ENCODE data around the gene BRINP3.

The BRINP3 gene

GRCh38 chr1:190429141-190429540 lies 48.5 kb downstream of the BRINP3 start:
- no peaks in the 10 kb centered on the region for H3K27me3 ChIP-seq (replicated peaks; ENCODE audit: control insufficient read depth, insufficient read depth, low read length)
- TF ChIP-seq CTCF (IDR thresholded peaks at IDR 0.05; ENCODE audit: insufficient read depth, low read length, poor library complexity, severe bottlenecking): no peak

GRCh38 chr1:190416239-190416638 lies 61.4 kb downstream of the BRINP3 start:
- DNase-seq (ENCODE audit: extremely low read depth, insufficient read length): no peak
- no peaks in the 10 kb centered on the region for H3K36me3 ChIP-seq (ENCODE audit: control insufficient read depth, insufficient read depth, low read length)
- H3K4me3 ChIP-seq (replicated peaks; ENCODE audit: low read depth, low read length): no peak overlapping the region
- no peak for TF ChIP-seq CTCF (IDR thresholded peaks at IDR 0.05; ENCODE audit: insufficient read depth, low read length, poor library complexity, severe bottlenecking)
- no peaks in the 10 kb centered on the region for H3K27me3 ChIP-seq (replicated peaks; ENCODE audit: control insufficient read depth, insufficient read depth, low read length)

More at GRCh38 chr1:190429141-190429540, 48.5 kb downstream of the BRINP3 start:
- Histone ChIP-seq H3K4me3 (replicated peaks; ENCODE audit: low read depth, low read length) (no peak overlapping the region), H3K36me3 (ENCODE audit: control insufficient read depth, insufficient read depth, low read length) (no peaks in the 10 kb centered on the region)
- no peak for DNase-seq (ENCODE audit: extremely low read depth, insufficient read length)

GRCh38 chr1:190413142-190413541 lies 64.5 kb downstream of the BRINP3 start:
- Histone ChIP-seq H3K36me3 (ENCODE audit: control insufficient read depth, insufficient read depth, low read length) (no peaks in the 10 kb centered on the region), H3K27me3 (replicated peaks; ENCODE audit: control insufficient read depth, insufficient read depth, low read length) (no peaks in the 10 kb centered on the region), H3K4me3 (replicated peaks; ENCODE audit: low read depth, low read length) (no peak overlapping the region)
- no peak for TF ChIP-seq CTCF (IDR thresholded peaks at IDR 0.05; ENCODE audit: insufficient read depth, low read length, poor library complexity, severe bottlenecking)
- no peak for DNase-seq (ENCODE audit: extremely low read depth, insufficient read length)

- DNase-seq (ENCODE audit: extremely low read depth, insufficient read length): no peak
- Histone ChIP-seq H3K4me3 (replicated peaks; ENCODE audit: low read depth, low read length) (no peak overlapping the region), H3K27me3 (replicated peaks; ENCODE audit: control insufficient read depth, insufficient read depth, low read length) (no peaks in the 10 kb centered on the region), H3K36me3 (ENCODE audit: control insufficient read depth, insufficient read depth, low read length) (no peaks in the 10 kb centered on the region)
- no peak for TF ChIP-seq CTCF (IDR thresholded peaks at IDR 0.05; ENCODE audit: insufficient read depth, low read length, poor library complexity, severe bottlenecking)
These were observed 74.3 kb downstream of the BRINP3 start for GRCh38 chr1:190403402-190403801.

- TF ChIP-seq CTCF (IDR thresholded peaks at IDR 0.05; ENCODE audit: insufficient read depth, low read length, poor library complexity, severe bottlenecking): no peak
- Histone ChIP-seq H3K27me3 (replicated peaks; ENCODE audit: control insufficient read depth, insufficient read depth, low read length) (no peaks in the 10 kb centered on the region), H3K36me3 (ENCODE audit: control insufficient read depth, insufficient read depth, low read length) (no peaks in the 10 kb centered on the region), H3K4me3 (replicated peaks; ENCODE audit: low read depth, low read length) (no peak overlapping the region; the same call in 1 of the 2 replicates)
- peak; percentile 13 for DNase-seq (ENCODE audit: extremely low read depth, insufficient read length)
These were observed 78.4 kb downstream of the BRINP3 start for GRCh38 chr1:190399233-190399632.

GRCh38 chr1:190391582-190391981 lies 86.1 kb downstream of the BRINP3 start:
- no peaks in the 10 kb centered on the region for H3K36me3 ChIP-seq (ENCODE audit: control insufficient read depth, insufficient read depth, low read length)
- no peak overlapping the region for H3K4me3 ChIP-seq (replicated peaks; ENCODE audit: low read depth, low read length)
- DNase-seq (ENCODE audit: extremely low read depth, insufficient read length): no peak
- no peaks in the 10 kb centered on the region for H3K27me3 ChIP-seq (replicated peaks; ENCODE audit: control insufficient read depth, insufficient read depth, low read length)
- no peak for TF ChIP-seq CTCF (IDR thresholded peaks at IDR 0.05; ENCODE audit: insufficient read depth, low read length, poor library complexity, severe bottlenecking)
